ENCODE measurements around the gene TGFB2.

TGFB2 gene

GRCh38 chr1:218401998-218402785 lies 57.1 kb downstream of the TGFB2 start:
- H3K4me3 ChIP-seq (ENCODE audit: low read length): no peak overlapping the region
- no peaks in the 10 kb centered on the region for H3K27me3 ChIP-seq (ENCODE audit: control insufficient read depth, insufficient read depth, low read length)
- no peaks in the 10 kb centered on the region for H3K4me1 ChIP-seq (ENCODE audit: control insufficient read depth, insufficient read depth, low read length)
- no peak overlapping the region for H3K9ac ChIP-seq (ENCODE audit: low read length)
- H3K36me3 ChIP-seq (ENCODE audit: control insufficient read depth, insufficient read depth, low read length): no peaks in the 10 kb centered on the region
- no peaks in the 10 kb centered on the region for H3K9me3 ChIP-seq (ENCODE audit: control insufficient read depth, low read length)

GRCh38 chr1:218402786-218403120 lies 57.6 kb downstream of the TGFB2 start:
- Histone ChIP-seq H3K36me3 (ENCODE audit: control insufficient read depth, insufficient read depth, low read length) (no peaks in the 10 kb centered on the region), H3K9ac (ENCODE audit: low read length) (no peak overlapping the region), H3K9me3 (ENCODE audit: control insufficient read depth, low read length) (no peaks in the 10 kb centered on the region), H3K27me3 (ENCODE audit: control insufficient read depth, insufficient read depth, low read length) (no peaks in the 10 kb centered on the region), H3K4me1 (ENCODE audit: control insufficient read depth, insufficient read depth, low read length) (no peaks in the 10 kb centered on the region), H3K4me3 (ENCODE audit: low read length) (no peak overlapping the region)

GRCh38 chr1:218403300-218403699 lies 58.2 kb downstream of the TGFB2 start:
- H3K9ac ChIP-seq (ENCODE audit: low read length): no peak overlapping the region
- no peaks in the 10 kb centered on the region for H3K36me3 ChIP-seq (ENCODE audit: control insufficient read depth, insufficient read depth, low read length)
- H3K27me3 ChIP-seq (ENCODE audit: control insufficient read depth, insufficient read depth, low read length): no peaks in the 10 kb centered on the region
- H3K4me1 ChIP-seq (ENCODE audit: control insufficient read depth, insufficient read depth, low read length): no peaks in the 10 kb centered on the region
- no peaks in the 10 kb centered on the region for H3K9me3 ChIP-seq (ENCODE audit: control insufficient read depth, low read length)
- H3K4me3 ChIP-seq (ENCODE audit: low read length): no peak overlapping the region

- Histone ChIP-seq H3K36me3 (ENCODE audit: control insufficient read depth, insufficient read depth, low read length) (no peaks in the 10 kb centered on the region), H3K9ac (ENCODE audit: low read length) (no peak overlapping the region), H3K4me1 (ENCODE audit: control insufficient read depth, insufficient read depth, low read length) (no peaks in the 10 kb centered on the region), H3K9me3 (ENCODE audit: control insufficient read depth, low read length) (no peaks in the 10 kb centered on the region), H3K27me3 (ENCODE audit: control insufficient read depth, insufficient read depth, low read length) (no peaks in the 10 kb centered on the region), H3K4me3 (ENCODE audit: low read length) (no peak overlapping the region)
Observed at GRCh38 chr1:218407630-218408029, 62.5 kb downstream of the TGFB2 start.

GRCh38 chr1:218408135-218408534 lies 63.0 kb downstream of the TGFB2 start:
- H3K36me3 ChIP-seq (ENCODE audit: control insufficient read depth, insufficient read depth, low read length): no peaks in the 10 kb centered on the region
- no peaks in the 10 kb centered on the region for H3K4me1 ChIP-seq (ENCODE audit: control insufficient read depth, insufficient read depth, low read length)
- H3K27me3 ChIP-seq (ENCODE audit: control insufficient read depth, insufficient read depth, low read length): no peaks in the 10 kb centered on the region
- no peak overlapping the region for H3K4me3 ChIP-seq (ENCODE audit: low read length)
- no peak overlapping the region for H3K9ac ChIP-seq (ENCODE audit: low read length)
- H3K9me3 ChIP-seq (ENCODE audit: control insufficient read depth, low read length): no peaks in the 10 kb centered on the region

GRCh38 chr1:218408942-218409341 lies 63.8 kb downstream of the TGFB2 start:
- Histone ChIP-seq H3K9ac (ENCODE audit: low read length) (no peak overlapping the region), H3K27me3 (ENCODE audit: control insufficient read depth, insufficient read depth, low read length) (no peaks in the 10 kb centered on the region), H3K4me1 (ENCODE audit: control insufficient read depth, insufficient read depth, low read length) (no peaks in the 10 kb centered on the region), H3K9me3 (ENCODE audit: control insufficient read depth, low read length) (no peaks in the 10 kb centered on the region), H3K4me3 (ENCODE audit: low read length) (no peak overlapping the region), H3K36me3 (ENCODE audit: control insufficient read depth, insufficient read depth, low read length) (no peaks in the 10 kb centered on the region)

- H3K4me1 ChIP-seq (ENCODE audit: control insufficient read depth, insufficient read depth, low read length): no peaks in the 10 kb centered on the region
- H3K4me3 ChIP-seq (ENCODE audit: low read length): no peak overlapping the region
- H3K9me3 ChIP-seq (ENCODE audit: control insufficient read depth, low read length): no peaks in the 10 kb centered on the region
- no peaks in the 10 kb centered on the region for H3K27me3 ChIP-seq (ENCODE audit: control insufficient read depth, insufficient read depth, low read length)
- no peaks in the 10 kb centered on the region for H3K36me3 ChIP-seq (ENCODE audit: control insufficient read depth, insufficient read depth, low read length)
- no peak overlapping the region for H3K9ac ChIP-seq (ENCODE audit: low read length)
Observed at GRCh38 chr1:218409946-218410510, 64.9 kb downstream of the TGFB2 start.

GRCh38 chr1:218411101-218411500 lies 66.0 kb downstream of the TGFB2 start:
- Histone ChIP-seq H3K4me1 (ENCODE audit: control insufficient read depth, insufficient read depth, low read length) (no peaks in the 10 kb centered on the region), H3K36me3 (ENCODE audit: control insufficient read depth, insufficient read depth, low read length) (no peaks in the 10 kb centered on the region), H3K9me3 (ENCODE audit: control insufficient read depth, low read length) (no peaks in the 10 kb centered on the region), H3K9ac (ENCODE audit: low read length) (no peak overlapping the region), H3K27me3 (ENCODE audit: control insufficient read depth, insufficient read depth, low read length) (no peaks in the 10 kb centered on the region), H3K4me3 (ENCODE audit: low read length) (no peak overlapping the region)

GRCh38 chr1:218412171-218412570 lies 67.0 kb downstream of the TGFB2 start:
- Histone ChIP-seq H3K4me1 (ENCODE audit: control insufficient read depth, insufficient read depth, low read length) (no peaks in the 10 kb centered on the region), H3K27me3 (ENCODE audit: control insufficient read depth, insufficient read depth, low read length) (no peaks in the 10 kb centered on the region), H3K9ac (ENCODE audit: low read length) (no peak overlapping the region)

GRCh38 chr1:218413179-218413578 lies 68.0 kb downstream of the TGFB2 start:
- Histone ChIP-seq H3K36me3 (ENCODE audit: control insufficient read depth, insufficient read depth, low read length) (no peaks in the 10 kb centered on the region), H3K27me3 (ENCODE audit: control insufficient read depth, insufficient read depth, low read length) (no peaks in the 10 kb centered on the region), H3K4me1 (ENCODE audit: control insufficient read depth, insufficient read depth, low read length) (no peaks in the 10 kb centered on the region), H3K9ac (ENCODE audit: low read length) (no peak overlapping the region), H3K4me3 (ENCODE audit: low read length) (no peak overlapping the region), H3K9me3 (ENCODE audit: control insufficient read depth, low read length) (no peaks in the 10 kb centered on the region)

More at GRCh38 chr1:218412171-218412570, 67.0 kb downstream of the TGFB2 start:
- no peaks in the 10 kb centered on the region for H3K36me3 ChIP-seq (ENCODE audit: control insufficient read depth, insufficient read depth, low read length)
- no peaks in the 10 kb centered on the region for H3K9me3 ChIP-seq (ENCODE audit: control insufficient read depth, low read length)
- H3K4me3 ChIP-seq (ENCODE audit: low read length): no peak overlapping the region

- Histone ChIP-seq H3K9me3 (ENCODE audit: control insufficient read depth, low read length) (no peaks in the 10 kb centered on the region), H3K9ac (ENCODE audit: low read length) (no peak overlapping the region), H3K4me3 (ENCODE audit: low read length) (no peak overlapping the region), H3K4me1 (ENCODE audit: control insufficient read depth, insufficient read depth, low read length) (no peaks in the 10 kb centered on the region), H3K36me3 (ENCODE audit: control insufficient read depth, insufficient read depth, low read length) (no peaks in the 10 kb centered on the region), H3K27me3 (ENCODE audit: control insufficient read depth, insufficient read depth, low read length) (no peaks in the 10 kb centered on the region)
Observed at GRCh38 chr1:218414060-218414728, 69.1 kb downstream of the TGFB2 start.

- H3K27me3 ChIP-seq (ENCODE audit: control insufficient read depth, insufficient read depth, low read length): no peaks in the 10 kb centered on the region
- H3K36me3 ChIP-seq (ENCODE audit: control insufficient read depth, insufficient read depth, low read length): no peaks in the 10 kb centered on the region
- no peak overlapping the region for H3K4me3 ChIP-seq (ENCODE audit: low read length)
- H3K4me1 ChIP-seq (ENCODE audit: control insufficient read depth, insufficient read depth, low read length): no peaks in the 10 kb centered on the region
- no peaks in the 10 kb centered on the region for H3K9me3 ChIP-seq (ENCODE audit: control insufficient read depth, low read length)
- H3K9ac ChIP-seq (ENCODE audit: low read length): no peak overlapping the region
Observed at GRCh38 chr1:218415726-218416125, 70.6 kb downstream of the TGFB2 start.

Data from mucosa of stomach (tissue), 1 donor.